IMR-90 (cell line): ENCODE data around the gene PCCA. TPM values are rescaled to one million over a fixed set of nuclear protein-coding genes. Genes with fewer than 3 reads are reported as not detected.

Experiments used
- ATAC-seq: fragments of 200-7000 bp; cut with Tn5 transposase; 2 replicates; pipeline ENCODE4 v1.9.1; 2020; ENCODE audit warnings: low read depth, mild to moderate bottlenecking, moderate library complexity
- BruUV-seq: library from RNA; stranded (reverse); fragments of 400-500 nt; replicated peaks from 2 replicates; lab custom pipeline; 2021; lab: Mats Ljungman, UMichigan
- CTCF ChIA-PET: fragments of 300-600 bp; formaldehyde crosslinking; extraction: SDS; loops from one replicate; lab custom pipeline; 2021; ENCODE audit warnings: antibody characterized with exemption; lab: Yijun Ruan, JAX
- POLR2A ChIA-PET: fragments of 300-600 bp; sonication (Branson Sonifier 250); formaldehyde crosslinking; loops from one replicate; lab custom pipeline; 2022; ENCODE audit warnings: antibody characterized with exemption; ENCODE audit not compliant: unreplicated experiment; lab: Charles Lee
- DNase-seq: peaks from one replicate; pipeline ENCODE4 v3.0.0; 2013
- H2AFZ ChIP-seq: replicated peaks from 2 replicates; pipeline ENCODE3; 2013; ENCODE audit warnings: low read length, mild to moderate bottlenecking; ENCODE audit not compliant: poor library complexity
- H2AK5ac ChIP-seq: 2 replicates; pipeline ENCODE4 v1.6.1; 2013; ENCODE audit warnings: low read depth, low read length, inconsistent platforms
- H2AK9ac ChIP-seq: replicated peaks from 2 replicates; pipeline ENCODE3; 2013; ENCODE audit warnings: mild to moderate bottlenecking, low read depth, low read length, moderate library complexity; ENCODE audit not compliant: poor library complexity
- H2BK120ac ChIP-seq: 2 replicates; pipeline ENCODE4 v1.6.1; 2013; ENCODE audit warnings: low read depth, low read length, inconsistent platforms
- H2BK15ac ChIP-seq: 3 replicates; pipeline ENCODE4 v1.6.1; 2013; ENCODE audit warnings: low read depth, low read length, inconsistent platforms
- H2BK20ac ChIP-seq: 2 replicates; pipeline ENCODE4 v1.6.1; 2013; ENCODE audit warnings: low read depth, mild to moderate bottlenecking, inconsistent platforms, low read length, moderate library complexity
- H2BK5ac ChIP-seq: 2 replicates; pipeline ENCODE4 v1.6.1; 2013; ENCODE audit warnings: mild to moderate bottlenecking, low read depth, low read length, inconsistent platforms; ENCODE audit not compliant: poor library complexity, severe bottlenecking
- H3K14ac ChIP-seq: replicated peaks from 2 replicates; pipeline ENCODE4 v1.6.1; 2013; ENCODE audit warnings: low read depth, low read length, inconsistent platforms
- H3K18ac ChIP-seq: 2 replicates; pipeline ENCODE4 v1.6.1; 2013; ENCODE audit warnings: low read depth, low read length, control low read depth
- H3K23ac ChIP-seq: 2 replicates; pipeline ENCODE4 v1.6.1; 2013; ENCODE audit warnings: low read depth, low read length, inconsistent platforms
- H3K27ac ChIP-seq: 2 replicates; pipeline ENCODE4 v1.5.1; 2013; ENCODE audit warnings: mild to moderate bottlenecking, control low read depth, low read length; ENCODE audit not compliant: insufficient read depth
- H3K27me3 ChIP-seq: 2 replicates; pipeline ENCODE4 v1.6.1; 2013; ENCODE audit warnings: low read length; ENCODE audit not compliant: control insufficient read depth, insufficient read depth
- H3K36me3 ChIP-seq: 2 replicates; pipeline ENCODE4 v1.6.1; 2013; ENCODE audit warnings: low read length, mixed read lengths; ENCODE audit not compliant: control insufficient read depth, insufficient read depth
- H3K4ac ChIP-seq: 2 replicates; pipeline ENCODE4 v1.6.1; 2013; ENCODE audit warnings: low read depth, low read length, inconsistent platforms
- H3K4me1 ChIP-seq: 2 replicates; pipeline ENCODE4 v1.6.1; 2013; ENCODE audit warnings: low read length, mixed read lengths; ENCODE audit not compliant: control insufficient read depth, insufficient read depth
- H3K4me2 ChIP-seq: 2 replicates; pipeline ENCODE4 v1.6.1; 2013; ENCODE audit warnings: low read depth, mild to moderate bottlenecking, control low read depth, low read length, moderate library complexity
- H3K4me3 ChIP-seq: 2 replicates; pipeline ENCODE4 v1.5.1; 2013; ENCODE audit warnings: low read depth, mild to moderate bottlenecking, control low read depth, low read length, moderate library complexity; ENCODE audit not compliant: insufficient read depth
- H3K56ac ChIP-seq: 2 replicates; pipeline ENCODE4 v1.6.1; 2013; ENCODE audit warnings: low read length, inconsistent platforms; ENCODE audit not compliant: insufficient read depth; ENCODE audit errors: extremely low read depth
- H3K79me1 ChIP-seq, 2 experiments: 2 replicates each; pipeline ENCODE4 v1.6.1; 2013; ENCODE audit warnings: low read length in 2 of 2, inconsistent platforms in 1 of 2, low read depth in 1 of 2
- H3K9ac ChIP-seq: 2 replicates; pipeline ENCODE4 v1.6.1; 2013; ENCODE audit warnings: low read depth, low read length, control low read depth
- H3K9me1 ChIP-seq: 2 replicates; pipeline ENCODE4 v1.6.1; 2013; ENCODE audit warnings: low read length, inconsistent platforms; ENCODE audit not compliant: insufficient read depth
- H3K9me3 ChIP-seq: 2 replicates; pipeline ENCODE4 v1.6.1; 2013; ENCODE audit warnings: low read length; ENCODE audit not compliant: control insufficient read depth, insufficient read depth
- H4K20me1 ChIP-seq: 2 replicates; pipeline ENCODE4 v1.6.1; 2013; ENCODE audit warnings: low read length, inconsistent platforms; ENCODE audit not compliant: insufficient read depth
- H4K5ac ChIP-seq: 2 replicates; pipeline ENCODE4 v1.6.1; 2013; ENCODE audit warnings: mild to moderate bottlenecking, low read depth, low read length, control low read depth
- H4K8ac ChIP-seq, 2 experiments: 2 replicates each; pipeline ENCODE4 v1.6.1; 2013; ENCODE audit warnings: low read depth in 2 of 2, low read length in 2 of 2, control low read depth in 1 of 2, inconsistent platforms in 1 of 2
- H4K91ac ChIP-seq: 2 replicates; pipeline ENCODE4 v1.6.1; 2013; ENCODE audit warnings: low read depth, low read length, inconsistent platforms; ENCODE audit not compliant: insufficient read depth
- BHLHE40 ChIP-seq: fragments of 150-350 bp; IDR thresholded peaks from 2 replicates; pipeline ENCODE4 v1.6.1; 2016; ENCODE audit warnings: mild to moderate bottlenecking, low read depth, low read length
- CEBPB ChIP-seq: IDR thresholded peaks from 2 replicates; pipeline ENCODE4 v1.6.1; 2012; ENCODE audit warnings: low read depth, low read length, improper control_type of control experiment
- CHD1 ChIP-seq: IDR thresholded peaks from 2 replicates; pipeline ENCODE4 v1.6.1; 2012; ENCODE audit warnings: low read depth, low read length, improper control_type of control experiment
- CTCF ChIP-seq: conservative IDR thresholded peaks from 2 replicates; pipeline ENCODE4 v1.5.1; 2012; ENCODE audit warnings: mild to moderate bottlenecking, low read depth, low read length, improper control_type of control experiment
- FOS ChIP-seq: fragments of 150-350 bp; IDR thresholded peaks from 2 replicates; pipeline ENCODE4 v1.6.1; 2016; ENCODE audit warnings: low read depth, low read length
- MAFK ChIP-seq: IDR thresholded peaks from 2 replicates; pipeline ENCODE4 v1.6.1; 2012; ENCODE audit warnings: low read depth, low read length, improper control_type of control experiment
- NFE2L2 ChIP-seq: fragments of 150-350 bp; IDR thresholded peaks from 2 replicates; pipeline ENCODE4 v1.6.1; 2016; ENCODE audit warnings: low read depth, mild to moderate bottlenecking, low read length
- POLR2A ChIP-seq: IDR thresholded peaks from 2 replicates; pipeline ENCODE4 v1.6.1; 2012; ENCODE audit warnings: mild to moderate bottlenecking, low read depth, low read length
- RAD21 ChIP-seq: IDR thresholded peaks from 2 replicates; pipeline ENCODE4 v1.6.1; 2012; ENCODE audit warnings: low read length, improper control_type of control experiment
- RFX5 ChIP-seq: IDR thresholded peaks from 2 replicates; pipeline ENCODE4 v1.8.0; 2012; ENCODE audit warnings: low read depth, mild to moderate bottlenecking, low read length, moderate library complexity
- SMC3 ChIP-seq: fragments of 150-350 bp; IDR thresholded peaks from 2 replicates; pipeline ENCODE4 v1.6.1; 2016; ENCODE audit warnings: low read depth, mild to moderate bottlenecking, antibody characterized with exemption, low read length, moderate library complexity
- USF2 ChIP-seq: fragments of 150-350 bp; IDR thresholded peaks from 2 replicates; pipeline ENCODE4 v1.6.1; 2017; ENCODE audit warnings: mild to moderate bottlenecking, antibody characterized with exemption, low read length, low read depth
- WGBS, 2 experiments: methylation state at CpG; one replicate each; pipeline versions ENCODE4 v1.1.5 to v1.1.7; 2013; ENCODE audit warnings: missing lambda C conversion rate in 2 of 2; ENCODE audit not compliant: insufficient read length in 1 of 2; ENCODE audit errors: extremely low coverage in 2 of 2; 5-methylcytosine and 5-hydroxymethylcytosine counted together
- dilution Hi-C: fragments of 300-500 bp; cut with HindIII; formaldehyde crosslinking; loops from one replicate; pipeline ENCODE4 v1.14.3; 2018; ENCODE audit warnings: low sequenced_read_pairs; ENCODE audit not compliant: unreplicated experiment
- in situ Hi-C: fragments of 300-500 bp; cut with MboI; formaldehyde crosslinking; loops from 3 replicates; pipeline ENCODE4 v1.14.3; 2019; ENCODE audit warnings: low sequenced_read_pairs, inconsistent platforms, mixed read lengths
- intact Hi-C: fragments of 100-400 bp; cut with micrococcal nuclease; formaldehyde crosslinking; loops from 2 replicates; pipeline ENCODE4 v1.10.0; 2022
- polyA plus RNA-seq, 3 experiments: library from polyadenylated mRNA; depleted of rRNA; stranded (reverse); fragments of >200 nt; gene quantifications; 2 replicates each; pipeline ENCODE4 v1.2.3, GENCODE V29; 2012; ENCODE audit warnings: low replicate concordance in 1 of 3
- total RNA-seq: library from RNA; depleted of rRNA; stranded (reverse); fragments of >200 nt; gene quantifications from 2 replicates; pipeline ENCODE4 v1.2.3, GENCODE V29; 2012
- TF ChIP-seq, protein P1 (sequence below): fragments of 150-350 bp; IDR thresholded peaks from 2 replicates; pipeline ENCODE4 v1.6.1; 2016; ENCODE audit warnings: low read depth, mild to moderate bottlenecking, low read length, moderate library complexity, borderline replicate concordance

PCCA gene
- total and polyA plus RNA-seq, 2 of the 4 experiments (the other 2 are of a cell fraction): 7.6 to 24.0 TPM

DNA sequence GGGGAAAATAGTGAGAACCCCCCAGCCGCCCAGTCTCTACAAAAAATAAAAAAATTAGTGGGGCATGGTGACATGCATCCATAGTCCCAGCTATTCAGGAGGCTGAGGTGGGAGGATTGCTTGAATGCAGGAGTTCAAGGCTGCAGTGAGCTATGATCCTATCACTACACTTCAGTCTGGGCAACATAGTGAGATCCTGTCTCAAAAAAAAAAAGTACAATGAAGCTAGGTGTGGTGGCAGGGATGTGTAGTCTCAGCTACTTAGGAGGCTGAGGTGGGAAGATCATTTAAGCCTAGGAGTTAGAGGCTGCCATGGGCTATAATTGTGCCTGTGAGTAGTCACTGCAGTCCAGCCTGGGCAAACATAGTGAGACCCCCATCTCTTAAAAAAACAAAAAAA is 8.9 kb downstream of the PCCA start:
- in situ Hi-C loops (no loop called here), dilution Hi-C loops (no loop called here), intact Hi-C loops (no loop called here)
- H3K9ac ChIP-seq: no peak overlapping the region
- no peak overlapping the region for H3K4me3 ChIP-seq
- TF ChIP-seq CEBPB (no peak), NFE2L2 (no peak), RFX5 (no peak), CHD1 (no peak), SMC3 (no peak), BHLHE40 (no peak), MAFK (no peak), FOS (no peak), USF2 (no peak), RAD21 (no peak), POLR2A (no peak), CTCF (no peak)
- TF ChIP-seq, protein P1, sequence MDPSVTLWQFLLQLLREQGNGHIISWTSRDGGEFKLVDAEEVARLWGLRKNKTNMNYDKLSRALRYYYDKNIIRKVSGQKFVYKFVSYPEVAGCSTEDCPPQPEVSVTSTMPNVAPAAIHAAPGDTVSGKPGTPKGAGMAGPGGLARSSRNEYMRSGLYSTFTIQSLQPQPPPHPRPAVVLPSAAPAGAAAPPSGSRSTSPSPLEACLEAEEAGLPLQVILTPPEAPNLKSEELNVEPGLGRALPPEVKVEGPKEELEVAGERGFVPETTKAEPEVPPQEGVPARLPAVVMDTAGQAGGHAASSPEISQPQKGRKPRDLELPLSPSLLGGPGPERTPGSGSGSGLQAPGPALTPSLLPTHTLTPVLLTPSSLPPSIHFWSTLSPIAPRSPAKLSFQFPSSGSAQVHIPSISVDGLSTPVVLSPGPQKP: no peak
- H4K5ac ChIP-seq: no peak overlapping the region
- H3K79me1 ChIP-seq: peaks cover 27 to 69% of the 10 kb centered on the region in 2 experiments
- peaks cover 20% of the 10 kb centered on the region; the same call in 1 of the 2 replicates for H4K20me1 ChIP-seq
- H4K91ac ChIP-seq: no peak overlapping the region
- WGBS, 2 experiments: no CpG with 5 or more reads among the region's 1 CpG
- no peak overlapping the region for H2AFZ ChIP-seq
- BruUV-seq: no TSS peak
- H3K23ac ChIP-seq: no peak overlapping the region
- H3K4me1 ChIP-seq: peaks cover 7% of the 10 kb centered on the region
- no peak overlapping the region for H3K4ac ChIP-seq
- H2BK120ac ChIP-seq: no peak overlapping the region
- no peak overlapping the region for H3K18ac ChIP-seq
- H3K27ac ChIP-seq: no peak overlapping the region
- H3K27me3 ChIP-seq: no peaks in the 10 kb centered on the region
- POLR2A ChIA-PET: no interaction called here
- no peak overlapping the region for H4K8ac ChIP-seq
- 0 out of 2 replicates have a peak, but pooled peaks cover 2% of the 10 kb centered on the region for H3K36me3 ChIP-seq
- no peak overlapping the region for H2AK9ac ChIP-seq
- no peak overlapping the region for H2BK20ac ChIP-seq
- CTCF ChIA-PET: interaction anchor here (0.6 to 0.9 kb wide), 2 partner anchors 107 to 182 kb away, joined by 3 to 4 read pairs; no protein-coding TSS in a partner anchor
- 0 out of 2 replicates have a peak, but pooled peaks cover 3% of the 10 kb centered on the region for H3K9me1 ChIP-seq
- ATAC-seq (no peak), DNase-seq (no peak)
- no peak overlapping the region for H2BK15ac ChIP-seq
- no peak overlapping the region for H3K4me2 ChIP-seq
- no peak overlapping the region for H2AK5ac ChIP-seq
- no peak overlapping the region for H2BK5ac ChIP-seq
- H3K9me3 ChIP-seq: no peaks in the 10 kb centered on the region
- no peak overlapping the region for H3K14ac ChIP-seq
- H3K56ac ChIP-seq: no peak overlapping the region
